Thyroid gland (tissue), 4 donors: Measurements from ENCODE around the gene B3GALT4.

Experiments used
- CTCF ChIP-seq, 6 experiments: fragments of 200-600 bp in 3 of 6; fragments of 450-650 bp in 3 of 6; sonication (generic) in 3 of 6; IDR thresholded peaks; one replicate each; pipeline ENCODE4 v1.5.1; 2016 to 2019; ENCODE audit warnings: antibody characterized with exemption in 6 of 6, mild to moderate bottlenecking in 2 of 6, inconsistent platforms in 1 of 6, moderate library complexity in 1 of 6
- POLR2A ChIP-seq, 2 donors: fragments of 450-650 bp; IDR thresholded peaks; one replicate each; pipeline ENCODE4 v1.6.1; 2017; ENCODE audit warnings: antibody characterized with exemption in 2 of 2, mild to moderate bottlenecking in 2 of 2, moderate library complexity in 1 of 2

- no peak for TF ChIP-seq CTCF (IDR thresholded peaks at IDR 0.05)
- no peak for TF ChIP-seq POLR2A (IDR thresholded peaks at IDR 0.05)
Observed at GRCh38 chr6:33306356-33306755, 29.4 kb downstream of the B3GALT4 start.
